ENCODE results near the gene CORIN.

Gene CORIN

GRCh38 chr4:47668810-47669408 lies 169.0 kb downstream of the CORIN start:
- no peaks in the 10 kb centered on the region for H4K20me1 ChIP-seq (ENCODE audit: control insufficient read depth, insufficient read depth, low read depth, low read length)
- no peaks in the 10 kb centered on the region for H3K4me1 ChIP-seq (ENCODE audit: control insufficient read depth, low read length)
- no peaks in the 10 kb centered on the region for H3K9me2 ChIP-seq (replicated peaks; ENCODE audit: control insufficient read depth, low read length)
- H3K9me3 ChIP-seq (ENCODE audit: control insufficient read depth, insufficient read depth, low read length): no peaks in the 10 kb centered on the region
- no peak for TF ChIP-seq EZH2phosphoT487 (IDR thresholded peaks at IDR 0.05; ENCODE audit: borderline replicate concordance, low read length)
- TF ChIP-seq CTCF (IDR thresholded peaks at IDR 0.05; ENCODE audit: low read depth, low read length, poor library complexity, severe bottlenecking): peak; percentile 83
- no peaks in the 10 kb centered on the region for H3K36me3 ChIP-seq (ENCODE audit: control insufficient read depth, low read length)
- H3F3A ChIP-seq (ENCODE audit: control insufficient read depth, insufficient read depth): no peaks in the 10 kb centered on the region
- no peaks in the 10 kb centered on the region for H3K79me2 ChIP-seq (ENCODE audit: control insufficient read depth, low read length)
- H3K27me3 ChIP-seq (ENCODE audit: control insufficient read depth, low read length): peaks cover 3% of the 10 kb centered on the region; the same call in 1 of the 2 replicates
- H3K4me2 ChIP-seq (ENCODE audit: low read length): 0 out of 2 replicates have a peak overlapping the region, but pooled peaks have one; percentile 13
- H3K4me3 ChIP-seq (ENCODE audit: low read length): no peak overlapping the region
- no peak overlapping the region for H3K27ac ChIP-seq (ENCODE audit: low read depth, low read length)

- H3K9me3 ChIP-seq (ENCODE audit: control insufficient read depth, insufficient read depth, low read length): no peaks in the 10 kb centered on the region
- H3K79me2 ChIP-seq (ENCODE audit: control insufficient read depth, low read length): no peaks in the 10 kb centered on the region
- H4K20me1 ChIP-seq (ENCODE audit: control insufficient read depth, insufficient read depth, low read depth, low read length): no peaks in the 10 kb centered on the region
- TF ChIP-seq CTCF (IDR thresholded peaks at IDR 0.05; ENCODE audit: low read depth, low read length, poor library complexity, severe bottlenecking): no peak
- no peak for TF ChIP-seq EZH2phosphoT487 (IDR thresholded peaks at IDR 0.05; ENCODE audit: borderline replicate concordance, low read length)
- no peaks in the 10 kb centered on the region for H3K9me2 ChIP-seq (replicated peaks; ENCODE audit: control insufficient read depth, low read length)
- H3K4me1 ChIP-seq (ENCODE audit: control insufficient read depth, low read length): no peaks in the 10 kb centered on the region
- no peaks in the 10 kb centered on the region for H3K36me3 ChIP-seq (ENCODE audit: control insufficient read depth, low read length)
- H3K27ac ChIP-seq (ENCODE audit: low read depth, low read length): no peak overlapping the region
- no peaks in the 10 kb centered on the region for H3F3A ChIP-seq (ENCODE audit: control insufficient read depth, insufficient read depth)
- H3K27me3 ChIP-seq (ENCODE audit: control insufficient read depth, low read length): peaks cover 3% of the 10 kb centered on the region; the same call in 1 of the 2 replicates
- no peak overlapping the region for H3K4me3 ChIP-seq (ENCODE audit: low read length)
- H3K4me2 ChIP-seq (ENCODE audit: low read length): no peak overlapping the region
Measured at GRCh38 chr4:47668256-47668655, 169.6 kb downstream of the CORIN start.

- Histone ChIP-seq H3F3A (ENCODE audit: control insufficient read depth, insufficient read depth) (no peaks in the 10 kb centered on the region), H3K36me3 (ENCODE audit: control insufficient read depth, low read length) (no peaks in the 10 kb centered on the region), H3K27me3 (ENCODE audit: control insufficient read depth, low read length) (peaks cover 3% of the 10 kb centered on the region; the same call in 1 of the 2 replicates), H3K4me1 (ENCODE audit: control insufficient read depth, low read length) (no peaks in the 10 kb centered on the region), H3K4me3 (ENCODE audit: low read length) (no peak overlapping the region), H3K9me3 (ENCODE audit: control insufficient read depth, insufficient read depth, low read length) (no peaks in the 10 kb centered on the region), H3K4me2 (ENCODE audit: low read length) (no peak overlapping the region), H3K79me2 (ENCODE audit: control insufficient read depth, low read length) (no peaks in the 10 kb centered on the region), H3K27ac (ENCODE audit: low read depth, low read length) (no peak overlapping the region), H3K9me2 (replicated peaks; ENCODE audit: control insufficient read depth, low read length) (no peaks in the 10 kb centered on the region), H4K20me1 (ENCODE audit: control insufficient read depth, insufficient read depth, low read depth, low read length) (no peaks in the 10 kb centered on the region)
- TF ChIP-seq CTCF (IDR thresholded peaks at IDR 0.05; ENCODE audit: low read depth, low read length, poor library complexity, severe bottlenecking): no peak
- TF ChIP-seq EZH2phosphoT487 (IDR thresholded peaks at IDR 0.05; ENCODE audit: borderline replicate concordance, low read length): no peak
Measured at GRCh38 chr4:47667552-47667951, 170.3 kb downstream of the CORIN start.
